ENCODE data around the gene SEMA6A. TPM values are rescaled to one million over a fixed set of nuclear protein-coding genes. Genes with fewer than 3 reads are reported as not detected.

Gene SEMA6A
- total RNA-seq, 1 donor from 2014 or later: 89.9 TPM

- no peak overlapping the region for H3K4me3 Mint-ChIP-seq (ENCODE audit: low read depth)
- H3K27ac Mint-ChIP-seq: peak overlapping the region; percentile 76
- TF ChIP-seq CTCF (IDR thresholded peaks at IDR 0.05; ENCODE audit: unreplicated experiment): no peak
- H3K27me3 Mint-ChIP-seq: no peaks in the 10 kb centered on the region
- peaks cover 11% of the 10 kb centered on the region for H3K4me1 Mint-ChIP-seq (ENCODE audit: low read depth)
- H3K9me3 Mint-ChIP-seq (ENCODE audit: low read depth): peaks cover 10% of the 10 kb centered on the region
- no peak for DNase-seq (ENCODE audit: low spot score, unreplicated experiment)
- peaks cover 50% of the 10 kb centered on the region for H3K36me3 Mint-ChIP-seq (ENCODE audit: insufficient read depth)
These were observed 97.6 kb downstream of the SEMA6A start for GRCh38 chr5:116476897-116477537.

- no peak for DNase-seq (ENCODE audit: low spot score, unreplicated experiment)
- no peak for TF ChIP-seq CTCF (IDR thresholded peaks at IDR 0.05; ENCODE audit: unreplicated experiment)
- Mint-ChIP-seq H3K27me3 (no peaks in the 10 kb centered on the region), H3K36me3 (ENCODE audit: insufficient read depth) (peaks cover 44% of the 10 kb centered on the region), H3K27ac (no peak overlapping the region), H3K9me3 (ENCODE audit: low read depth) (peaks cover 10% of the 10 kb centered on the region), H3K4me1 (ENCODE audit: low read depth) (peaks cover 16% of the 10 kb centered on the region), H3K4me3 (ENCODE audit: low read depth) (no peak overlapping the region)
These were observed 99.3 kb downstream of the SEMA6A start for GRCh38 chr5:116475338-116475737.

GRCh38 chr5:116473706-116474105, 100.9 kb downstream of the SEMA6A start:
- Mint-ChIP-seq H3K4me1 (ENCODE audit: low read depth) (peaks cover 16% of the 10 kb centered on the region), H3K9me3 (ENCODE audit: low read depth) (peaks cover 15% of the 10 kb centered on the region), H3K27me3 (no peaks in the 10 kb centered on the region), H3K4me3 (ENCODE audit: low read depth) (no peak overlapping the region), H3K27ac (peak overlapping the region; percentile 78), H3K36me3 (ENCODE audit: insufficient read depth) (peaks cover 43% of the 10 kb centered on the region)
- DNase-seq (ENCODE audit: low spot score, unreplicated experiment): no peak
- TF ChIP-seq CTCF (IDR thresholded peaks at IDR 0.05; ENCODE audit: unreplicated experiment): no peak

- Mint-ChIP-seq H3K4me3 (ENCODE audit: low read depth) (no peak overlapping the region), H3K36me3 (ENCODE audit: insufficient read depth) (peaks cover 37% of the 10 kb centered on the region), H3K27me3 (no peaks in the 10 kb centered on the region), H3K9me3 (ENCODE audit: low read depth) (peaks cover 12% of the 10 kb centered on the region), H3K4me1 (ENCODE audit: low read depth) (peaks cover 16% of the 10 kb centered on the region), H3K27ac (no peak overlapping the region)
- TF ChIP-seq CTCF (IDR thresholded peaks at IDR 0.05; ENCODE audit: unreplicated experiment): peak; percentile 22
- DNase-seq (ENCODE audit: low spot score, unreplicated experiment): no peak
These were observed 102.3 kb downstream of the SEMA6A start for GRCh38 chr5:116472274-116472673.

GRCh38 chr5:116469631-116470030, 105.0 kb downstream of the SEMA6A start:
- H3K36me3 Mint-ChIP-seq (ENCODE audit: insufficient read depth): peaks cover 39% of the 10 kb centered on the region
- no peaks in the 10 kb centered on the region for H3K27me3 Mint-ChIP-seq
- H3K4me3 Mint-ChIP-seq (ENCODE audit: low read depth): no peak overlapping the region
- DNase-seq (ENCODE audit: low spot score, unreplicated experiment): no peak
- TF ChIP-seq CTCF (IDR thresholded peaks at IDR 0.05; ENCODE audit: unreplicated experiment): no peak
- peaks cover 7% of the 10 kb centered on the region for H3K9me3 Mint-ChIP-seq (ENCODE audit: low read depth)
- no peak overlapping the region for H3K27ac Mint-ChIP-seq
- H3K4me1 Mint-ChIP-seq (ENCODE audit: low read depth): peaks cover 16% of the 10 kb centered on the region

All from progenitor cell of endocrine pancreas (in vitro differentiated cells).